ENCODE data around the gene HERC3.
"Not testable (repeated sequence)": the region's sequence is repeated elsewhere in the genome, so short reads cannot be mapped to it uniquely, and the experiment has no call there.

The HERC3 gene

DNA sequence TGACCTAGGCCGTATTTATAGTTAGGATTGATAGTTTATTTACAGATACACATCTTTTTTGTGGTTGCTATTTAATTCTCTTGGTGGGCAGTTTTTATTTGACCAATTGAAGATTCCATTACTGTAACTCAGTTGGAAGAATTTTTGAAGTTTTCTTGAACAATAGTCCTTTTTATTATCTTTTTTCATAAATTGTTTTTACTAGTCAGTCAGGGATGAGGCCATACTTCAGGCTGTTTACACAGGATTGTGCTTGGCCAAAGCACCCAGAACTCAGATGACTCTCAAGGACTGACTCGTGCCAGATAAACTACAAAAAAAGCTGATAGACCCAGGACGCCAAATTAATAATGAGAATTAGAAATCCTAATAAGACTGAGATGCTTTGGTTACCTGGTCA, 7.0 kb downstream of the HERC3 start:
- peak overlapping the region; percentile 37 for H3K4me3 Mint-ChIP-seq
- H3K4me1 Mint-ChIP-seq = peaks cover 43% of the 10 kb centered on the region
- peaks cover 62% of the 10 kb centered on the region for H3K36me3 Mint-ChIP-seq
- ATAC-seq = no peak
- no peaks in the 10 kb centered on the region for H3K9me3 Mint-ChIP-seq
- H3K27ac Mint-ChIP-seq = peak overlapping the region; percentile 56
- DNase-seq (ENCODE audit: low spot score in 2 of 2) = no peak

DNA sequence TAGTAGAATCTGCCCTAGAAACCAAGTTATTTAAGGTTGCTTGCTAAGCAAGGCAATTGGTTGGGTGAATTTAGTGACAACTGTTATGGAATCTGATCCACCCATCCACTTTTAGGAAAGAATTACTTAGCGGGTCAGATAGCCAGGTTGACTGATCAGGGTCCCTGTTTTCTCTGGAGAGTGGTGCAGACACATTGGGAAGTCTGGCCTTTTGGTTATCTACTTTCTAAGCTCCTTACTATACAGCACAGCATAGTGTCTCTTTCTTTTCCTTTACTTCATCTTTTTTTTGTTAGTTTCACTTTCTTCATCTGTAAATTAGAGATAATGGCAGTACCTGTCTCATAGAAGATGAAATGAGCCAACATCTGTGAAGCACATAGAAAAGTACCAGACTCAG, 7.4 kb downstream of the HERC3 start:
- H3K4me3 Mint-ChIP-seq = peak overlapping the region; percentile 37
- no peak for DNase-seq (ENCODE audit: low spot score in 2 of 2)
- H3K4me1 Mint-ChIP-seq = peaks cover 47% of the 10 kb centered on the region
- ATAC-seq = no peak
- no peaks in the 10 kb centered on the region for H3K9me3 Mint-ChIP-seq
- peak overlapping the region; percentile 56 for H3K27ac Mint-ChIP-seq
- peaks cover 66% of the 10 kb centered on the region for H3K36me3 Mint-ChIP-seq

DNA sequence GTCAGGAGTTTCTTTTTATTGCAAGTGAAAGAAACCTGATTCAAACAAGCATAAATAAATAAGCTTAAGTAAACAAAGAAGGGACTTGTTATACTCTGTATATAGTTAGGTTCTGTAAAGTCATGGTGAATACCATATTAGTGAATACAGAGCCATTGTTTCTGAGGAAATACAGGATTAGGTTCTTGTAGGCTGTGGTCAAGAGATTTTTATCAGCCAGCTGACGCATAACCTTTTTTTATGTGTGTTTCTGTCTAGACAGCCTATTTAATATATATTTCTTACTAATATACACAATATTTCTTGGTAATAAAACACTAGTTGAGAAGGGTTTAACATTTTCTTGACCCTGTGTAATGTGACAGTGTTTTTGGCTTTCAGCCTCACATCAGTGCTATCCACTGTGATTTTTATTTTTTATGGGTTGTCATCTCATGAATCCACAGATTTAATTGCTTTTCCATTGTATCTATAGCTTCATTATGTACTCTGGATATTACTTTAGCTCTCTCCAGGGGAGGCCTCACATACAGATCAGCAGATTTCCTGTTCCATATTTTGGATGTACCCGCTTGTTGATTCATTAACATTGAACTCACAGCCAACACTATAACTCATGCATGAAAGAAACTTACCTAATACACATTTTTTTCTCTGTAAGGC, 8.0 kb downstream of the HERC3 start:
- DNase-seq (ENCODE audit: low spot score in 2 of 2) (no peak), ATAC-seq (peak; percentile 44)
- no peaks in the 10 kb centered on the region for H3K9me3 Mint-ChIP-seq
- peaks cover 70% of the 10 kb centered on the region for H3K36me3 Mint-ChIP-seq
- peaks cover 52% of the 10 kb centered on the region for H3K4me1 Mint-ChIP-seq
- H3K4me3 Mint-ChIP-seq = peak overlapping the region; percentile 37
- H3K27ac Mint-ChIP-seq = peak overlapping the region; percentile 56

DNA sequence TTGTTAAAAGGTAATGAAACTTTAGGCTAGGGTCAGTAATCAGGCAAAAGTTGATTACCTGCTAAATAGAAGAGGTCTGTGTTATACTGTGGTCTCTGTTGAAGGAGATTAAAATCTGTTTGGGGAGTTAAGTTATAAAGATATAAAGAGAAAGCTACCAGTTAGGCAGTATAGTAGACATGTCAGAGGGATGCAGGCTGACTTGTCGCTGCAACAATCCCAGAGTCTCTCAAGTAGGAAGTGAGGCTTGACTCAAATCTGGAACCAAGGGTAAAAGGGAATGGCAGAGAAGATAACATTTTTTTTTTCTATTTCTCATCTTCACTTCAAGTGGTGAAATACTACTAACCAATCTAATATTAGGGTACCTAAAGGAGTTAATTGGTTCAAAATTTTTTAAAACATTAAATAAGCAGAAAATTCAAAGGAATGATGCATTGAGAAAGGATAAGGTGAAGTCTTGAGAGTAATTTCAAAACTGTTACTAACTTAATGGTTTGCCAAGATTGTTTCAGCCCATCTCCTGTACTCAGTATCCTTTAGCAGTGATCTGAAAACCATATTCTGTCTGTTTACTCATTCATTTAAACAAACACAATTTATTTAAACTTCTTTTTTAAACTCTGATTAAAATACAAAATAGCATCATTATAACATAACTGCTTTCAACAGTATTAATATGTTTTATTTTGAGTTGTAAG, 12.8 kb downstream of the HERC3 start:
- ATAC-seq (peak; percentile 51), DNase-seq (ENCODE audit: low spot score in 2 of 2) (no peak)
- H3K4me3 Mint-ChIP-seq = no peak overlapping the region
- peaks cover 43% of the 10 kb centered on the region for H3K4me1 Mint-ChIP-seq
- H3K27ac Mint-ChIP-seq = peak overlapping the region; percentile 60
- H3K9me3 Mint-ChIP-seq = peaks cover 2% of the 10 kb centered on the region
- H3K36me3 Mint-ChIP-seq = peaks cover 72% of the 10 kb centered on the region

DNA sequence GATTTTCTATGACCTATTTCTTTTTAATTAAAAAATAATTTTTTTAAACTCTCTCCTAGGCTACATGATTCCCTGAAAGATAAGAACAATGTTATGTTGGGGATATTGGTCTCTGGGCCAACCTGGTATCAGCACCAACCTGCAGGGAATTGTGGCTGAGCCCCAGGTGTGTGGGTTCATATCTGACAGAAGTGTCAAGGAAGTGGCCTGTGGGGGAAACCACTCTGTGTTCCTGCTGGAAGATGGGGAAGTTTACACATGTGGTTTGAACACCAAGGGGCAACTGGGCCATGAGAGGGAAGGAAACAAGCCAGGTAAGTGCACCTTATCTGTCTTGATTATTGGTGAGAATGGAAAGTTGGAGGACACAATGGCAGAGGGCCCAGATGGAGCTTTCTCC, 13.5 kb downstream of the HERC3 start:
- DNase-seq (ENCODE audit: low spot score in 2 of 2) = no peak
- H3K4me1 Mint-ChIP-seq = peaks cover 49% of the 10 kb centered on the region
- no peak overlapping the region for H3K4me3 Mint-ChIP-seq
- H3K9me3 Mint-ChIP-seq = peaks cover 2% of the 10 kb centered on the region
- ATAC-seq = no peak
- H3K36me3 Mint-ChIP-seq = peaks cover 74% of the 10 kb centered on the region
- H3K27ac Mint-ChIP-seq = peak overlapping the region; percentile 60

DNA sequence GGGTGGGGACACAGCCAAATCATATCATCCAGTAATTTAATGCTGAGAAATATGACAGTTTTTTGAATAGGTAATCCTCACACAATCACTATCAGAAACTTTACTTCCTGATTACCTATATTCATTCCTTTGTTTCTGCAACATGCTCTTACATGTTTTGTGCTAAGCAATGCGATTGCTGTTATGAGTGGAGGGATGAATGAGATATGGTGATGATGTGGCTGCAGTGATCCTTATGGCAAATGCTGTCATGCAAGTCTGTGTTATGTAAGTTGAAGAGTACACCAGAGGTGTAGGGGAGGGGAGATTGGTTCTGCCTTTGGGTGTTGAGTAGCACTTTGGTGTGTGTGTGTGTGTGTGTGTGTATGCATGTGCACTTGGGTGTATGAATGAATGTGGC, 14.6 kb downstream of the HERC3 start:
- Mint-ChIP-seq H3K4me1 (peaks cover 60% of the 10 kb centered on the region), H3K36me3 (peaks cover 72% of the 10 kb centered on the region)
- DNase-seq (ENCODE audit: low spot score in 2 of 2) = no peak

DNA sequence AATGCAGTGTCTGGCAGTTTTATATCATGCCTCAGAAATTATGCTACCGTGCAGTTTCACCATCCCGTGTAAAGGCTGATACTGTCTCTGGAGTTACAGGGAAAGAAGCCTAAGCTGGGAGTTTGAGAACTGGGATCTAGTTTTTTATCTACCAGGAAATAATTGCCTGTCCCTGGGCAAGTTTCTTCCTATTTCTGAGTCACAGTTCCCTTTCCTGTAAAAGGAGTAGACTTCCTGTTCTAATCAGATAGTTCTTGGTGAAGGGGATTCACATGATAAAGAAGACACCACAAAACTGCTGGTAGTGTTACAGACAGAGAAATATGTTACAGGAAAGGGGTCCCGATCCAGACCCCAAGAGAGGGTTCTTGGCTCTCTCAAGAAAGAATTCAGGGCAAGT, 17.1 kb downstream of the HERC3 start:
- Mint-ChIP-seq H3K4me3 (no peak overlapping the region), H3K4me1 (peaks cover 78% of the 10 kb centered on the region), H3K36me3 (peaks cover 78% of the 10 kb centered on the region), H3K27ac (no peak overlapping the region), H3K9me3 (peaks cover 2% of the 10 kb centered on the region)
- ATAC-seq (no peak), DNase-seq (ENCODE audit: low spot score in 2 of 2) (no peak)

More for the DNA sequence above, 14.6 kb downstream of the HERC3 start:
- H3K27ac Mint-ChIP-seq = no peak overlapping the region
- no peak overlapping the region for H3K4me3 Mint-ChIP-seq
- peaks cover 2% of the 10 kb centered on the region for H3K9me3 Mint-ChIP-seq
- no peak for ATAC-seq

DNA sequence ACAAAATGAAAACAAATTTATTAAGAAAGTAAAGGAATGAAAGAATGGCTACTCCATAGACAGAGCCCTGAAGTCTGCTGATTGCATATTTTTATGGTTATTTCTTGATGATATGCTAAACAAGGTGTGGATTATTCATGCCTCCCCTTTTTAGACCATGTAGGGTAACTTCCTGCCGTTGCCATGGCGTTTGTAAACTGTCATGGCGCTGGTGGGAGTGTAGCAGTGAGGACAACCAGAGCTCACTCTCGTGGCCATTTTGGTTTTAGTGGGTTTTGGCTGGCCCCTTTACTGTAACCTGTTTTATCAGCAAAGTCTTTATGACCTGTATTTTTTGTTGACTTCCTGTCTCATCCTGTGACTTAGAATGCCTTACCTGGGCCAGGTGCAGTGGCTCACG, 17.5 kb downstream of the HERC3 start:
- not testable (repeated sequence) for ATAC-seq; H3K9me3 Mint-ChIP-seq; H3K27ac Mint-ChIP-seq; H3K4me3 Mint-ChIP-seq; DNase-seq (ENCODE audit: low spot score in 2 of 2)
- H3K36me3 Mint-ChIP-seq = peaks cover 74% of the 10 kb centered on the region
- H3K4me1 Mint-ChIP-seq = peaks cover 77% of the 10 kb centered on the region

DNA sequence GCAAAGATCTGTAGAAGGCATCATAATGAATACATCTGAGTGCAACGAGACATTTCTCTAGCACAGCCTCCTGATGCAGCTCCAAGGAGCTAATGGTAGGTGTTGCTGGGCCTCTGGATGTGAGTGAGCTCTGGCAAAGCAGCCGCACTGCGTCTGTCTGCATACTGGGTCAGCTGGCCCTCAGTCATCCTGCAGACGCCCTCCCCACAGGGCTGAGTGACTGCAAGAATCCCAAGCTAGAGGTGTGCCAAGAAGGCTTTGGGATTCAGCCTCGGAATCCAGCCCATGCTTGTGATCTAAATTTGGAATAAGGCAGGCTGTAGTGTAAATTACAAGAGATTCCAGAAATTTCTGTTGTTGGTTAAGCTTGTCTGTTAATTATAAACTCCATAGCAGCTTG, 18.5 kb downstream of the HERC3 start:
- peaks cover 65% of the 10 kb centered on the region for H3K36me3 Mint-ChIP-seq
- DNase-seq (ENCODE audit: low spot score in 2 of 2) = no peak
- H3K4me3 Mint-ChIP-seq = peak overlapping the region; percentile 6
- peak overlapping the region; percentile 66 for H3K27ac Mint-ChIP-seq
- H3K4me1 Mint-ChIP-seq = peaks cover 72% of the 10 kb centered on the region
- peaks cover 1% of the 10 kb centered on the region for H3K9me3 Mint-ChIP-seq
- no peak for ATAC-seq

DNA sequence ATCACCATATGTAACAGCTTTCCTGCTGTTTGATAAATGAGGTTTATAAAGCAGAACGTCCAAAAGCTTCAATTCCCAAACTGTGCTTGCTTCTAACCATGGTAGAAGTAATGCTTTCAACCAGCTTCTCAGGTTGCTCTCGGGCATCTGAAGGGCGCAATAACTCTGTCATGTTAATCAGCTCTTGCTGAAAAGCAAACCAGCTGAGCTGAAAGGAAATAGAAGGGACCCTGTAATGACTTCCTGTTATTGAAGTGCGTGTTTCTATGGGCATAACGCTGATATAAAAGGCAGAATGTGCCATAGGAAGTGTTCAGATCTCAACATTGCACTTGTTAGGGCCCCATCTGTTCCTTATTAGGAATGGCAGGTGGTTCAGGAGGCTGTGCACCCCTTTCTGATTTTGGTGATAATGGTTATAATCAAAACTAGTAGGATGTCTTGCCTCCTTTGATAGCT, 21.2 kb downstream of the HERC3 start:
- H3K27ac Mint-ChIP-seq = peak overlapping the region; percentile 92
- H3K9me3 Mint-ChIP-seq = no peaks in the 10 kb centered on the region
- peaks cover 51% of the 10 kb centered on the region for H3K36me3 Mint-ChIP-seq
- ATAC-seq (peak; percentile 73), DNase-seq (ENCODE audit: low spot score in 2 of 2) (peak in 1 of 2 donors; percentile 60)
- H3K4me1 Mint-ChIP-seq = peaks cover 80% of the 10 kb centered on the region
- H3K4me3 Mint-ChIP-seq = peak overlapping the region; percentile 66

DNA sequence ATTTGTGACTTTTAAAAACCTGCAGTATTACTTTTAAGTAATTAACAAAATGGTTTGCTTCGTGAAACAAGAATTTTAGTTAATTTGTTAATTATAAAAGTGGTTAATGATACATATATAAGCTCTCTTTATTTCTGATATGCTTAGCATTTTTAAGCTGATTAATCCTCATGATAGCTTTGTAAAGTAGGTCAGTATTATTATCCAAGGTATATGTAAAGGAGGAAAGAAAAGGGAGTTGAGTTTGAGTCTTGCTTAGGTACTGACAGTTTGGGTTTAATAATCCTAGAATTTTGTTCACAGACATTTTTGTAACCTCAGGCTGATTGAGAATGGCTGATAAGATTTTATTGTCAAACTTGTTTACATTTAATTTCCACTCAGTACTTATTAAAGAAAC, 21.8 kb downstream of the HERC3 start:
- no peaks in the 10 kb centered on the region for H3K9me3 Mint-ChIP-seq
- peaks cover 81% of the 10 kb centered on the region for H3K4me1 Mint-ChIP-seq
- no peak for DNase-seq (ENCODE audit: low spot score in 2 of 2)
- H3K4me3 Mint-ChIP-seq = peak overlapping the region; percentile 66
- peak overlapping the region; percentile 92 for H3K27ac Mint-ChIP-seq
- ATAC-seq = no peak
- H3K36me3 Mint-ChIP-seq = peaks cover 50% of the 10 kb centered on the region

DNA sequence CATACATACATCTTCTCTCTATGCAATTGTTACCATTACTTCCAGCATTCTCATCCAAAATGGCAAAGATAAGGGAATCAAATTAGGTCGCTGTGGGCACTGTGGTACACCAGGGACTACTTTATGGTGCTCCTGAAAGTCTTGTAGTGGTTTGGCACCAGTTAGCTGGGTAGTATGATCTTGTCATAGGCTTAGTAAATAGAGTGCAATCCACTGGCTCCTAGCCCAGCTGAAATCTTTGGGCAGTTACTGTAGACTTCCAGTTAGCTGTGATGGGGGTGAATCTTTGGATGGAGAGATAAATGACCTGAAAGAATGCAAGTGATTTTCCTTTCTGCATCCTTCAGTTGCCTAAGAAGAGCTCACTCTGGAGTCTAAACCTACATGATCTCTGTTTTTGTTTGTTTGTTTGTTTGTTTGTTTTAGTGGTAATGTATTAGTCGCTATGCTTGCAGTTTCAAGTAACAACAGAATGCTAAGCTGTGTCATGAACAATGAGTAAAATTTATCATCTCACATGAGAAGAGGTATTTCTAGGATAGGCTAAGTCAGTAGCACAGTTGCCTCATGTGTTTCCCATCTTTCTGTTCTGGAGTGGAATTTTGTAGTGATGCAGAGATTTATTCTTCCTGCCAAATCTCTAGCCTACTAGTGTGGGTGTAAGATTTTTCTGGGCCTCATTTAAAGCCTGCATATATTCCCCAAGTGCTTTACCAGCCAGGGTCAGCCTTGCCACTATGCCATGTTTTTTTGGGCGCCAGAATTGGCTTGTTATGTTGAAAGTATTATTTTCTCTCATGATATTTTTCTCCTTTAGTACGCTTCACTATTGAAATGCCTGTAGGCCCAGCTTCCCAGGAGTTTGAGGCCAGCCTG, 24.2 kb downstream of the HERC3 start:
- H3K36me3 Mint-ChIP-seq = peaks cover 35% of the 10 kb centered on the region
- no peaks in the 10 kb centered on the region for H3K9me3 Mint-ChIP-seq
- no peak overlapping the region for H3K4me3 Mint-ChIP-seq
- H3K4me1 Mint-ChIP-seq = peaks cover 71% of the 10 kb centered on the region
- no peak for DNase-seq (ENCODE audit: low spot score in 2 of 2)
- H3K27ac Mint-ChIP-seq = no peak overlapping the region
- ATAC-seq = no peak

DNA sequence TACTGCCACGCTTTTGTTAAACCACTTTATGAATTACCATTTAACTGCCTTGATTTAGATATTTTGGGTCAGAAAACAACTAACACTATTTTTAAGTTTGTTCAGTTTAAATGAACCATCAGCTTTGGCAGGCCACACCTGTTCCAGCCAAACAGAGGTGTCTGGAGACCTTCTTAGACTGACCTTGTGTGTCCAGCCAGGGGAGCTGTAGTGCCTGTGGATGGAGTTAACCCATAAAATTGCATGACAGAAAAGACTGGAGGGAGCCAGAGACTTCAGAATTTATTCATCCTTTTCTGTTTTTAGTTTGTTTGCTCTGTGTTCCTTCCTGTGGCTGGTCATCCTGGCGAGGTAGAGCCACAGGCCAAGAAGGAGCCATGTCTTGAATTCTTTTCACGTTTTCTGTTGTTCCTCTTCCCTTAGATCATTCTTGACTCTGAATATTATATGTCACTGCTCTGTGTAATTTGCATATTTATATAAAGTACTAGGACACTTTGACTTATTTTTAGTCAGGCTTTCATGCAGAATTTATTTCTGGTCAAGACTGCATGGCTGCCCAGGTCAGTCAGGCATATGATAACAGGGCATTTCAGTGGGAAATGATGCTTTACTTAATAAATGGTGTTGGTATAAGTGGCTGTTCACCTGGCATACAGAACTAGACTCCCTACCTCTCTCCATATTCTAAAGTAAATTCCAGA, 26.7 kb downstream of the HERC3 start:
- Mint-ChIP-seq H3K36me3 (peaks cover 32% of the 10 kb centered on the region), H3K9me3 (peaks cover 3% of the 10 kb centered on the region), H3K27ac (no peak overlapping the region), H3K4me3 (no peak overlapping the region), H3K4me1 (peaks cover 53% of the 10 kb centered on the region)
- ATAC-seq = no peak
- DNase-seq (ENCODE audit: low spot score in 2 of 2) = no peak

DNA sequence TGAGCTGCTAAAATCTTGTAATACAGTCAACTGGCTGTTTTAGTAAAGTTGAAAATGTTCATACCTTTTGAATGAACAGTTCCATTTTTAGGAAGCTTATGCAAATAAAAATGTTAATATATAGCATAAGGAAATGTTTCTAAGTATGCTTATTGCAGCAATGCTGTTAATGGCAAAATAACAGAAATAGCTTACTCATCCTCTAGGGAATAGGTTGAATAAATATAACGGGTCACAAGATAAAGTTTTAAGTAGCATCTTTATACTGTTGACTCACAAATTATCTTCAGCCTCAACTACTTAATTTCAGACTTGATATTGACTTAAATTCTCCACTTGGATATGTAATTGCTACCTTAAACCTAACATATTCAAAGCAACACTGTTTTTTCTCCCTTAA, 27.7 kb downstream of the HERC3 start:
- no peak overlapping the region for H3K4me3 Mint-ChIP-seq
- peaks cover 32% of the 10 kb centered on the region for H3K36me3 Mint-ChIP-seq
- peaks cover 48% of the 10 kb centered on the region for H3K4me1 Mint-ChIP-seq
- no peak for ATAC-seq
- H3K9me3 Mint-ChIP-seq = peaks cover 3% of the 10 kb centered on the region
- no peak overlapping the region for H3K27ac Mint-ChIP-seq
- DNase-seq (ENCODE audit: low spot score in 2 of 2) = no peak
